Panc1 (cell line): ENCODE measurements around the gene SMAP2. TPM values are rescaled to one million over a fixed set of nuclear protein-coding genes. Genes with fewer than 3 reads are reported as not detected.

Experiments used
- ATAC-seq: fragments of 200-7000 bp; cut with Tn5 transposase; 2 replicates; pipeline ENCODE4 v1.9.1; 2020; ENCODE audit warnings: mild to moderate bottlenecking, moderate library complexity
- BruUV-seq: library from RNA; stranded (reverse); fragments of 400-500 nt; replicated peaks from 2 replicates; lab custom pipeline; 2021; lab: Mats Ljungman, UMichigan
- CTCF ChIA-PET: fragments of 300-600 bp; sonication (Branson Sonifier 250); formaldehyde crosslinking; loops from one replicate; lab custom pipeline; 2022; ENCODE audit warnings: antibody characterized with exemption; lab: Charles Lee
- POLR2A ChIA-PET: fragments of 300-600 bp; sonication (Branson Sonifier 250); formaldehyde crosslinking; loops from one replicate; lab custom pipeline; 2022; ENCODE audit warnings: antibody characterized with exemption; lab: Charles Lee
- DNase-seq: peaks from one replicate; pipeline ENCODE4 v3.0.0-alpha.2; 2010; ENCODE audit warnings: low read depth, low spot score
- H3K27ac ChIP-seq: 2 replicates; pipeline ENCODE4 v1.5.1; 2011; ENCODE audit warnings: mild to moderate bottlenecking, low read length, inconsistent platforms
- H3K27me3 ChIP-seq: fragments of 200-500 bp; sonication (Bioruptor generic); 2 replicates; pipeline ENCODE4 v1.6.0; 2014; ENCODE audit warnings: low read length, inconsistent platforms; ENCODE audit not compliant: control insufficient read depth, insufficient read depth
- H3K36me3 ChIP-seq: fragments of 200-500 bp; sonication (Bioruptor generic); 2 replicates; pipeline ENCODE4 v1.5.1; 2014; ENCODE audit warnings: inconsistent platforms, mild to moderate bottlenecking, low read length, moderate library complexity; ENCODE audit not compliant: control insufficient read depth, insufficient read depth
- H3K4me1 ChIP-seq: 2 replicates; pipeline ENCODE4 v1.5.1; 2011; ENCODE audit warnings: inconsistent platforms, mild to moderate bottlenecking, low read length, moderate library complexity; ENCODE audit not compliant: control insufficient read depth, insufficient read depth
- H3K4me3 ChIP-seq, 2 experiments: 2 replicates each; pipeline ENCODE4 v1.5.1; 2011 to 2012; ENCODE audit warnings: low read depth in 2 of 2, low read length in 2 of 2, mild to moderate bottlenecking in 2 of 2, inconsistent platforms in 1 of 2, moderate library complexity in 1 of 2
- H3K9me3 ChIP-seq: fragments of 200-500 bp; sonication (Bioruptor generic); 2 replicates; pipeline ENCODE4 v1.5.1; 2014; ENCODE audit warnings: low read depth, mild to moderate bottlenecking, inconsistent platforms, low read length, moderate library complexity; ENCODE audit not compliant: control insufficient read depth, insufficient read depth
- CTCF ChIP-seq: fragments of 450-650 bp; IDR thresholded peaks from 2 replicates; pipeline ENCODE4 v1.5.1; 2017; ENCODE audit warnings: mild to moderate bottlenecking
- POLR2AphosphoS5 ChIP-seq: IDR thresholded peaks from 2 replicates; pipeline ENCODE4 v1.6.1; 2012; ENCODE audit warnings: mild to moderate bottlenecking, low read depth, low read length, moderate library complexity
- REST ChIP-seq, 2 experiments: IDR thresholded peaks; 2 replicates each; pipeline ENCODE4 v1.6.1; 2011 to 2012; ENCODE audit warnings: low read depth in 2 of 2, control low read depth in 1 of 2, low read length in 1 of 2, mild to moderate bottlenecking in 1 of 2, moderate library complexity in 1 of 2; ENCODE audit not compliant: insufficient read depth in 1 of 2
- SIN3A ChIP-seq: IDR thresholded peaks from 2 replicates; pipeline ENCODE4 v1.6.1; 2012; ENCODE audit warnings: low read depth, mild to moderate bottlenecking, low read length, moderate library complexity, borderline replicate concordance; ENCODE audit not compliant: insufficient read depth
- TCF7L2 ChIP-seq: IDR thresholded peaks from 2 replicates; pipeline ENCODE4 v1.6.1; 2011; ENCODE audit warnings: mild to moderate bottlenecking, low read depth, low read length, inconsistent platforms
- in situ Hi-C: cut with HindIII; loops from 2 replicates; pipeline ENCODE4 v1.10.0; 2016; ENCODE audit warnings: low sequenced_read_pairs, low pct_unique_long_range_greater_than_20kb
- intact Hi-C: fragments of 100-400 bp; cut with micrococcal nuclease; formaldehyde crosslinking; loops from one replicate; pipeline ENCODE4 v1.10.0; 2022; ENCODE audit not compliant: unreplicated experiment
- total RNA-seq: library from RNA; stranded (reverse); gene quantifications from one replicate; pipeline ENCODE4 v1.2.1, GENCODE V29; 2021; ENCODE audit not compliant: unreplicated experiment

The SMAP2 gene
- total RNA-seq, 1 experiment from 2014 or later, result 21.5 TPM

- Histone ChIP-seq H3K4me3 (no peak overlapping the region), H3K27ac (no peak overlapping the region), H3K9me3 (no peaks in the 10 kb centered on the region), H3K36me3 (no peaks in the 10 kb centered on the region), H3K4me1 (peaks cover 9% of the 10 kb centered on the region; the same call in 1 of the 2 replicates), H3K27me3 (no peaks in the 10 kb centered on the region)
- ChIA-PET CTCF (no interaction called here), POLR2A (no interaction called here)
- intact Hi-C loops, result loop anchor here (5.0 to 10.0 kb wide), 2 partner anchors 55 to 258 kb away; no protein-coding TSS in a partner anchor
- in situ Hi-C loops, result no loop called here
- no TSS peak for BruUV-seq
- no peak for TF ChIP-seq REST (IDR thresholded peaks at IDR 0.05; ENCODE audit: insufficient read depth in 1 of 2, low read depth in 2 of 2, low read length in 1 of 2)
- TF ChIP-seq POLR2AphosphoS5, result no peak
- TF ChIP-seq SIN3A, result no peak
- TF ChIP-seq CTCF, result no peak
- no peak for TF ChIP-seq TCF7L2
- ATAC-seq, result no peak
- DNase-seq, result no peak
Observed at GRCh38 chr1:40399984-40400704, 26.6 kb downstream of the SMAP2 start.

GRCh38 chr1:40401473-40402201 lies 28.1 kb downstream of the SMAP2 start:
- CTCF ChIA-PET, result no interaction called here
- Histone ChIP-seq H3K27me3 (no peaks in the 10 kb centered on the region), H3K36me3 (no peaks in the 10 kb centered on the region), H3K27ac (no peak overlapping the region), H3K4me1 (peaks cover 9% of the 10 kb centered on the region; the same call in 1 of the 2 replicates), H3K4me3 (no peak overlapping the region), H3K9me3 (no peaks in the 10 kb centered on the region)
- ATAC-seq (no peak), DNase-seq (no peak)
- POLR2A ChIA-PET, result no interaction called here
- BruUV-seq, result no TSS peak
- in situ Hi-C loops (no loop called here), intact Hi-C loops (loop anchor here (5.0 to 10.0 kb wide), 2 partner anchors 57 to 259 kb away; no protein-coding TSS in a partner anchor)
- TF ChIP-seq SIN3A (no peak), TCF7L2 (no peak)
